Smooth muscle cell of bladder (primary cell): ENCODE measurements around the gene MPIG6B. TPM values are rescaled to one million over a fixed set of nuclear protein-coding genes. Genes with fewer than 3 reads are reported as not detected.

Source experiments
- total RNA-seq: library from RNA; depleted of rRNA; stranded (reverse); fragments of >200 nt; gene quantifications from 2 replicates; pipeline ENCODE4 v1.2.3, GENCODE V29; 2014

The MPIG6B gene
- total RNA-seq: not detected in 2 replicates

GRCh38 chr6:31723245-31723979 is at the start of gene MPIG6B:
Gene MPIG6B, plus strand, starts transcription at chr6:31723373. Its CDS starts 11 bp downstream, at chr6:31723384.

GRCh38 chr6:31680226-31681134 is 42.7 kb upstream of the MPIG6B start, which contains the start of gene LY6G5C:
Gene LY6G5C, minus strand, starts transcription at chr6:31681067. Its CDS starts 694 bp downstream, at chr6:31680373.

GRCh38 chr6:31702819-31703716 is 20.1 kb upstream of the MPIG6B start, which contains the start of gene ABHD16A:
Gene ABHD16A, minus strand, starts transcription at chr6:31703324. Its CDS starts 43 bp downstream, at chr6:31703281.

GRCh38 chr6:31706599-31706998 is 16.6 kb upstream of the MPIG6B start, which contains the start of gene LY6G6F:
Gene LY6G6F, plus strand, starts transcription at chr6:31706866. Its CDS starts 41 bp downstream, at chr6:31706907.

GRCh38 chr6:31715022-31715958 is 7.9 kb upstream of the MPIG6B start, which contains the start of gene LY6G6D:
Gene LY6G6D, plus strand, starts transcription at chr6:31715348. Its CDS starts 8 bp downstream, at chr6:31715356.

GRCh38 chr6:31721351-31722020 is 1.7 kb upstream of the MPIG6B start, which contains the start of gene LY6G6C:
Gene LY6G6C, minus strand, starts transcription at chr6:31721746. Its CDS starts 67 bp downstream, at chr6:31721679.

GRCh38 chr6:31728767-31729514 is 5.8 kb downstream of the MPIG6B start, which contains the start of gene DDAH2:
Gene DDAH2, minus strand, starts transcription at chr6:31729299. Its CDS starts 138 bp downstream, at chr6:31729161.

GRCh38 chr6:31736021-31736767 is 13.0 kb downstream of the MPIG6B start, which contains the start of gene CLIC1:
Gene CLIC1, minus strand, starts transcription at chr6:31736530. Its CDS starts 230 bp downstream, at chr6:31736300.

GRCh38 chr6:31739639-31740396 is 16.6 kb downstream of the MPIG6B start, which contains the start of gene MSH5:
Gene MSH5, plus strand, starts transcription at chr6:31740005. Its CDS starts 462 bp downstream, at chr6:31740467.

GRCh38 chr6:31762356-31762755 is 39.2 kb downstream of the MPIG6B start, which contains the start of gene SAPCD1:
Gene SAPCD1, plus strand, starts transcription at chr6:31762656. Its CDS starts 399 bp downstream, at chr6:31763055.

Other genes starting within 250 kb of the MPIG6B start
- gene MICB, start 225.2 kb upstream of the MPIG6B start, total RNA-seq: 8.2 and 8.4 TPM in 2 replicates
- gene MCCD1, start 194.4 kb upstream of the MPIG6B start, total RNA-seq: not detected in 2 replicates
- 317 and 461 TPM in 2 replicates for gene DDX39B, start 181.4 kb upstream of the MPIG6B start, total RNA-seq
- 4.8 and 5.0 TPM in 2 replicates for gene ATP6V1G2, start 176.8 kb upstream of the MPIG6B start, total RNA-seq
- gene NFKBIL1, start 175.8 kb upstream of the MPIG6B start, total RNA-seq: 27.3 and 31.5 TPM in 2 replicates
- not detected in 2 replicates for gene LTA, start 151.1 kb upstream of the MPIG6B start, total RNA-seq
- gene TNF, start 147.8 kb upstream of the MPIG6B start, total RNA-seq: not detected in 2 replicates
- gene LTB, start 140.9 kb upstream of the MPIG6B start, total RNA-seq: not detected in 2 replicates
- gene LST1, start 137.1 kb upstream of the MPIG6B start, total RNA-seq: not detected in 2 replicates
- not detected in 2 replicates for gene NCR3, start 130.4 kb upstream of the MPIG6B start, total RNA-seq
- not detected in 2 replicates for gene AIF1, start 108.1 kb upstream of the MPIG6B start, total RNA-seq
- gene PRRC2A, start 102.7 kb upstream of the MPIG6B start, total RNA-seq: 18.6 and 21.4 TPM in 2 replicates
- 64.6 and 88.0 TPM in 2 replicates for gene BAG6, start 70.7 kb upstream of the MPIG6B start, total RNA-seq
- 1.3 and 2.8 TPM in 2 replicates for gene APOM, start 67.5 kb upstream of the MPIG6B start, total RNA-seq
- 17.9 and 23.8 TPM in 2 replicates for gene C6orf47, start 62.6 kb upstream of the MPIG6B start, total RNA-seq
- gene GPANK1, start 58.4 kb upstream of the MPIG6B start, total RNA-seq: 13.4 and 14.3 TPM in 2 replicates
- gene CSNK2B, start 57.3 kb upstream of the MPIG6B start, total RNA-seq: 97.7 and 99.1 TPM in 2 replicates
- 2.1 and 2.6 TPM in 2 replicates for gene LY6G5B, start 53.4 kb upstream of the MPIG6B start, total RNA-seq
- 0.09 and 0.43 TPM in 2 replicates for gene LY6G5C, start 42.3 kb upstream of the MPIG6B start, total RNA-seq
- gene ABHD16A, start 20.0 kb upstream of the MPIG6B start, total RNA-seq: 65.4 and 70.2 TPM in 2 replicates
- gene LY6G6F, start 16.5 kb upstream of the MPIG6B start, total RNA-seq: not detected in 2 replicates
- not detected in 2 replicates for gene LY6G6D, start 8.0 kb upstream of the MPIG6B start, total RNA-seq
- gene LY6G6C, start 1.6 kb upstream of the MPIG6B start, total RNA-seq: not detected in 2 replicates
- 74.1 and 102 TPM in 2 replicates for gene DDAH2, start 5.9 kb downstream of the MPIG6B start, total RNA-seq
- gene CLIC1, start 13.2 kb downstream of the MPIG6B start, total RNA-seq: 529 and 547 TPM in 2 replicates
- 3.2 and 3.3 TPM in 2 replicates for gene MSH5, start 16.6 kb downstream of the MPIG6B start, total RNA-seq
- 0.28 TPM in 2 replicates for gene SAPCD1, start 39.3 kb downstream of the MPIG6B start, total RNA-seq
- 0.14 and 0.28 TPM in 2 replicates for gene VWA7, start 54.0 kb downstream of the MPIG6B start, total RNA-seq
- gene VARS1, start 72.4 kb downstream of the MPIG6B start, total RNA-seq: 36.0 and 38.7 TPM in 2 replicates
- gene LSM2, start 83.6 kb downstream of the MPIG6B start, total RNA-seq: 22.3 and 27.3 TPM in 2 replicates
- 1.7 and 1.9 TPM in 2 replicates for gene HSPA1L, start 91.9 kb downstream of the MPIG6B start, total RNA-seq
- gene HSPA1A, start 92.2 kb downstream of the MPIG6B start, total RNA-seq: 63.6 and 87.8 TPM in 2 replicates
- 113 and 131 TPM in 2 replicates for gene HSPA1B, start 104.4 kb downstream of the MPIG6B start, total RNA-seq
- 88.7 and 119 TPM in 2 replicates for gene NEU1, start 139.4 kb downstream of the MPIG6B start, total RNA-seq
- not detected in 2 replicates for gene SLC44A4, start 155.6 kb downstream of the MPIG6B start, total RNA-seq
- 48.6 and 68.9 TPM in 2 replicates for gene EHMT2, start 174.3 kb downstream of the MPIG6B start, total RNA-seq
- gene ZBTB12, start 178.7 kb downstream of the MPIG6B start, total RNA-seq: 3.8 and 7.2 TPM in 2 replicates
- 5.4 and 8.4 TPM in 2 replicates for gene C2, start 204.3 kb downstream of the MPIG6B start, total RNA-seq
- 46.1 and 61.2 TPM in 2 replicates for gene CFB, start 222.7 kb downstream of the MPIG6B start, total RNA-seq
- gene NELFE, start 235.6 kb downstream of the MPIG6B start, total RNA-seq: 87.3 and 111 TPM in 2 replicates
- 54.3 and 84.7 TPM in 2 replicates for gene SKIC2, start 235.8 kb downstream of the MPIG6B start, total RNA-seq
- gene DXO, start 248.8 kb downstream of the MPIG6B start, total RNA-seq: 11.4 and 12.5 TPM in 2 replicates